Karpas-422 (cell line): Measurements from ENCODE around the gene ULK4. TPM values are rescaled to one million over a fixed set of nuclear protein-coding genes. Genes with fewer than 3 reads are reported as not detected.
"Not testable (repeated sequence)": the region's sequence is repeated elsewhere in the genome, so short reads cannot be mapped to it uniquely, and the experiment has no call there.

ENCODE experiments used
- DNase-seq: peaks from one replicate; pipeline ENCODE4 v3.0.0-alpha.2; 2015
- H2AFZ ChIP-seq: fragments of 200-600 bp; sonication (generic); 2 replicates; pipeline ENCODE4 v1.6.1; 2014; ENCODE audit warnings: antibody characterized with exemption, low read length, mixed read lengths
- H3K27ac ChIP-seq: fragments of 200-600 bp; sonication (generic); 2 replicates; pipeline ENCODE4 v1.5.1; 2014; ENCODE audit warnings: mild to moderate bottlenecking, low read length, moderate library complexity
- H3K27me3 ChIP-seq: fragments of 200-600 bp; sonication (generic); 2 replicates; pipeline ENCODE4 v1.6.1; 2014; ENCODE audit warnings: low read length, mixed read lengths
- H3K36me3 ChIP-seq: fragments of 200-600 bp; sonication (generic); 2 replicates; pipeline ENCODE4 v1.6.1; 2014; ENCODE audit warnings: low read length, mixed read lengths; ENCODE audit not compliant: insufficient read depth
- H3K4me1 ChIP-seq: fragments of 200-600 bp; sonication (generic); 2 replicates; pipeline ENCODE4 v1.6.1; 2014; ENCODE audit warnings: mild to moderate bottlenecking, low read length, mixed read lengths
- H3K4me2 ChIP-seq: fragments of 200-600 bp; sonication (generic); 2 replicates; pipeline ENCODE4 v1.6.1; 2014; ENCODE audit warnings: low read length, low read depth, mild to moderate bottlenecking; ENCODE audit not compliant: poor library complexity, severe bottlenecking
- H3K4me3 ChIP-seq: fragments of 200-600 bp; sonication (generic); 2 replicates; pipeline ENCODE4 v1.5.1; 2014; ENCODE audit warnings: mild to moderate bottlenecking, antibody characterized with exemption, low read length, mixed read lengths
- H3K79me2 ChIP-seq: fragments of 200-600 bp; sonication (generic); 2 replicates; pipeline ENCODE4 v1.6.1; 2014; ENCODE audit warnings: mild to moderate bottlenecking, low read length, mixed read lengths
- H3K9ac ChIP-seq: fragments of 200-600 bp; sonication (generic); 2 replicates; pipeline ENCODE4 v1.6.0; 2014; ENCODE audit warnings: low read length
- H3K9me2 ChIP-seq: fragments of 200-600 bp; sonication (generic), shearing (Covaris generic); replicated peaks from 2 replicates; pipeline ENCODE4 v1.6.0; 2014; ENCODE audit warnings: mild to moderate bottlenecking, low read length, moderate library complexity; ENCODE audit not compliant: insufficient read depth
- H3K9me3 ChIP-seq: fragments of 300-700, 200-600 bp; sonication (generic); 2 replicates; pipeline ENCODE4 v1.6.1; 2014; ENCODE audit warnings: low read length, mixed read lengths
- H4K20me1 ChIP-seq: fragments of 200-600 bp; sonication (generic); 2 replicates; pipeline ENCODE4 v1.6.1; 2014; ENCODE audit warnings: mild to moderate bottlenecking, antibody characterized with exemption, low read length, low read depth; ENCODE audit not compliant: insufficient read depth
- total RNA-seq: library from RNA; depleted of rRNA; stranded (reverse); fragments of >200 nt; shearing (Covaris generic); gene quantifications from 2 replicates; pipeline ENCODE4 v1.2.3, GENCODE V29; 2014; ENCODE audit warnings: low replicate concordance

Gene ULK4
- total RNA-seq, 1 experiment from 2014 or later: 8.8 TPM

DNA sequence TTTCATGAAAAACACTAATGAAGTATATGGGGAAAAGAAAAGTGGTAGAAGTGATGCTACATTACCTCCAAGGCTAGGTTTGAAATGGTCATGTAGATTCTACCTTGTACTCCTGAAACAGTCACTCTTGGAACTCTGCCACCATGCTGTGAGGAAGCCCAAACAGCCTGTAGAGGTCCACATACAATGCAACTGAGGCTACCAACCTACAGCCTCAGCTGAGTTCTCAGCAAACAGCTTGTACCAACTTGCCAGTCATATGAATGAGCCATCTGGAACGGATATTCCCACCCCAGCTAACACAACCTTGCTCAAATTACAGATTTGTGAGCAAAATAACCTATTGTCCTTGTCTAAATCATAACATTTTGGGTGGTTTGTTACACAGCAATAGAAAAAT, 193.5 kb downstream of the ULK4 start:
- Histone ChIP-seq H3K4me1 (no peaks in the 10 kb centered on the region), H3K9ac (no peak overlapping the region), H2AFZ (no peak overlapping the region), H3K27ac (no peak overlapping the region), H3K27me3 (no peaks in the 10 kb centered on the region), H3K4me2 (no peak overlapping the region), H3K4me3 (no peak overlapping the region), H3K36me3 (no peaks in the 10 kb centered on the region), H4K20me1 (no peaks in the 10 kb centered on the region), H3K9me3 (no peaks in the 10 kb centered on the region), H3K79me2 (no peaks in the 10 kb centered on the region), H3K9me2 (no peaks in the 10 kb centered on the region)
- no peak for DNase-seq

DNA sequence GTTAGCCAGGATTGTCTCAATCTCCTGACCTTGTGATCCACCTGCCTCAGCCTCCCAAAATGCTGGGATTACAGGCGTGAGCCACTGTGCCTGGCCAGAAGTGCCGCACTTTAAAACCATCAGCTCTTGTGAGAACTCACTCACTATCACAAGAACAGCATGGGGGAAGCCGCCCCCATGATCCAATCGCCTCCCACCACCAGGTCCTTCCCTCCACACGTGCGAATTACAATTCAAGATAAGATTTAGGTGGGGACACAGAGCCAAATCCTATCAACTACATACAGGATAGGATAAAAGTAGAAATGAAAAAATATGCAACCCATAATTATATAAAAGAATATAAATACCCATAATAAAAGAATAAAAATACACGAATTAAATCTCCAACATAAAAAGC, 199.0 kb downstream of the ULK4 start:
- not testable (repeated sequence) for H3K27me3 ChIP-seq, H3K36me3 ChIP-seq, H3K27ac ChIP-seq, H3K9me2 ChIP-seq, H3K79me2 ChIP-seq, H4K20me1 ChIP-seq, H2AFZ ChIP-seq, H3K9me3 ChIP-seq, DNase-seq, H3K4me1 ChIP-seq, H3K4me3 ChIP-seq, H3K9ac ChIP-seq, H3K4me2 ChIP-seq

GRCh38 chr3:41753651-41754050, 208.3 kb downstream of the ULK4 start:
- H3K9ac ChIP-seq: no peak overlapping the region
- H3K9me2 ChIP-seq: no peaks in the 10 kb centered on the region
- H4K20me1 ChIP-seq: 0 out of 2 replicates have a peak, but pooled peaks cover 3% of the 10 kb centered on the region
- H3K36me3 ChIP-seq: no peaks in the 10 kb centered on the region
- no peaks in the 10 kb centered on the region for H3K79me2 ChIP-seq
- H3K4me2 ChIP-seq: no peak overlapping the region
- no peak for DNase-seq
- no peaks in the 10 kb centered on the region for H3K4me1 ChIP-seq
- no peaks in the 10 kb centered on the region for H3K9me3 ChIP-seq
- no peak overlapping the region for H2AFZ ChIP-seq
- H3K4me3 ChIP-seq: no peak overlapping the region
- no peak overlapping the region for H3K27ac ChIP-seq
- H3K27me3 ChIP-seq: no peaks in the 10 kb centered on the region

- Histone ChIP-seq H2AFZ (no peak overlapping the region), H3K9me3 (no peaks in the 10 kb centered on the region), H3K9ac (no peak overlapping the region), H3K27me3 (no peaks in the 10 kb centered on the region), H3K27ac (no peak overlapping the region), H3K79me2 (no peaks in the 10 kb centered on the region), H3K9me2 (no peaks in the 10 kb centered on the region), H3K36me3 (no peaks in the 10 kb centered on the region), H3K4me3 (no peak overlapping the region), H4K20me1 (0 out of 2 replicates have a peak, but pooled peaks cover 3% of the 10 kb centered on the region), H3K4me1 (no peaks in the 10 kb centered on the region), H3K4me2 (no peak overlapping the region)
- no peak for DNase-seq
These were observed 210.3 kb downstream of the ULK4 start for GRCh38 chr3:41751597-41751996.

GRCh38 chr3:41749988-41750387, 211.9 kb downstream of the ULK4 start:
- Histone ChIP-seq H4K20me1 (0 out of 2 replicates have a peak, but pooled peaks cover 3% of the 10 kb centered on the region), H3K79me2 (no peaks in the 10 kb centered on the region), H2AFZ (no peak overlapping the region), H3K4me2 (no peak overlapping the region), H3K9me2 (no peaks in the 10 kb centered on the region), H3K9ac (no peak overlapping the region), H3K36me3 (no peaks in the 10 kb centered on the region), H3K27me3 (no peaks in the 10 kb centered on the region), H3K9me3 (no peaks in the 10 kb centered on the region), H3K4me1 (no peaks in the 10 kb centered on the region), H3K27ac (no peak overlapping the region), H3K4me3 (no peak overlapping the region)
- no peak for DNase-seq

DNA sequence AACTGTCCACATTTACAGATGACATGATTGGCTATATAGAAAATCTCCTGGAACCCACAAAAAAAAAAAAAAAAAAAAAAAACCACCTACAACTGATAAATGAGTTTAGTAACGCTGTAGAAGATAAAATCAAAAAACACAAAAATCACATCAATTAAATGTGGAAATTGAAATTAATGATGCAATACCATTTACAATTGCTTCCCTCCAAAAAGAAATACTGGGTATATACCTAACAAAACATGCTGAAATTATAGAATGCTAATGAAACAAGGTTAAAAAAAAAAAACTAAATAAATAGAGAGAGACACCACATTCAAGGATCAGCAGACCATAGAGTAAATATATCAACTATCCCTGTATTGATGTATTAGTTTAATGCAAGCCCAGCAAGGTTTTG, 215.7 kb downstream of the ULK4 start:
- Histone ChIP-seq H3K4me1 (no peaks in the 10 kb centered on the region), H3K4me3 (no peak overlapping the region), H3K9me3 (no peaks in the 10 kb centered on the region), H2AFZ (no peak overlapping the region), H3K9ac (no peak overlapping the region), H3K4me2 (no peak overlapping the region), H3K79me2 (no peaks in the 10 kb centered on the region), H3K27ac (no peak overlapping the region), H3K9me2 (no peaks in the 10 kb centered on the region), H3K27me3 (no peaks in the 10 kb centered on the region), H3K36me3 (no peaks in the 10 kb centered on the region), H4K20me1 (no peaks in the 10 kb centered on the region)
- DNase-seq: no peak

DNA sequence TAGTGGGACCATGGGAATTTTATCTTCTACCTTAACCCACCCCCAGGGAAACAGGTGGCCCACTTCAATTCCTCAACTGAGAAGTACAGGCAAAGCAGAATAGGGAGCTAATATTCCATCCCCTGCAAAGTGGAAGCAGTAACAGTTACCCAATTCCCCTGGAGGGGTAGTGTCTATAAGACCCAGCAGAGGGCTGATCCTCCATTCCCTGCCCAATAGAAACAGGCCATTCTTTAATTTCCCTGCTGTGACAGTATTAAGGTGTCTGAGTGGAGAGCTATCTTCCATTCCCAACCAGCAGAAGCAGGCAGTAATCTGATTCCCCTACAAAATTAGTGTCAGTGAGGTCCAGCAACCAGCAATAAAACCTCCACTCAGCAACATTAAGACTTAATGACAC, 219.8 kb downstream of the ULK4 start:
- Histone ChIP-seq H3K4me2 (no peak overlapping the region), H3K79me2 (no peaks in the 10 kb centered on the region), H3K27ac (no peak overlapping the region), H3K9me3 (no peaks in the 10 kb centered on the region), H3K9ac (no peak overlapping the region), H3K4me1 (no peaks in the 10 kb centered on the region), H2AFZ (no peak overlapping the region), H3K27me3 (no peaks in the 10 kb centered on the region), H3K36me3 (no peaks in the 10 kb centered on the region), H3K4me3 (no peak overlapping the region), H3K9me2 (no peaks in the 10 kb centered on the region), H4K20me1 (no peaks in the 10 kb centered on the region)
- no peak for DNase-seq

DNA sequence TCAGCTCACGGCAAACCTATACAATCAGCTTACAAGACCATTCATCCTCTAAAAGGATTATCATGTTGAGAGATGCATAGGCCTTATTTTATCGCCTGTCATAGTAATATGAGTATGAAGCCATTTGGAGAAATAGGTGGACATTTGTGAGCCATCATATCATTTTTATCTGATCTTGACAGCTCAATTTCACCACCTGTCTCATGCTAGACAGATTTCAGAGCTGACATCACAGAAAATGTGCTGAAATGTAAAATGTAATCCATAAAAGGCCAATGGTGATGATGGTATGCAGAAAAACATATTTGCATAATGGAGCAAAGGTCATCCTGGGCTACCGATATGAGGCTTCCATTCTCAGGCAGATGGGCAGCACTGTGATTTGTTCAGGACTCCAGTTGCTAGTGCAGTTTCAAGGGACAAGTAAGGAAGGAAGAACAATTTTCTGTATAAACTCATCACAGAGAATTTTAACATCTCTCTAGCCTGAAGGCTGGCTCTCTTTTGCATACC, 221.5 kb downstream of the ULK4 start:
- no peaks in the 10 kb centered on the region for H4K20me1 ChIP-seq
- no peak overlapping the region for H3K9ac ChIP-seq
- no peaks in the 10 kb centered on the region for H3K9me3 ChIP-seq
- no peaks in the 10 kb centered on the region for H3K79me2 ChIP-seq
- H2AFZ ChIP-seq: no peak overlapping the region
- no peak for DNase-seq
- no peak overlapping the region for H3K4me3 ChIP-seq
- no peak overlapping the region for H3K27ac ChIP-seq
- no peaks in the 10 kb centered on the region for H3K9me2 ChIP-seq
- H3K4me2 ChIP-seq: no peak overlapping the region
- H3K36me3 ChIP-seq: no peaks in the 10 kb centered on the region
- H3K4me1 ChIP-seq: no peaks in the 10 kb centered on the region
- H3K27me3 ChIP-seq: no peaks in the 10 kb centered on the region

GRCh38 chr3:41726891-41727290, 235.0 kb downstream of the ULK4 start:
- H2AFZ ChIP-seq: no peak overlapping the region
- H3K27me3 ChIP-seq: no peaks in the 10 kb centered on the region
- no peak overlapping the region for H3K4me2 ChIP-seq
- no peaks in the 10 kb centered on the region; the same call in 1 of the 2 replicates for H3K9me2 ChIP-seq
- no peaks in the 10 kb centered on the region for H3K9me3 ChIP-seq
- DNase-seq: no peak
- H3K36me3 ChIP-seq: no peaks in the 10 kb centered on the region
- no peaks in the 10 kb centered on the region for H3K4me1 ChIP-seq
- no peak overlapping the region for H3K4me3 ChIP-seq
- H4K20me1 ChIP-seq: no peaks in the 10 kb centered on the region
- no peak overlapping the region for H3K27ac ChIP-seq
- no peaks in the 10 kb centered on the region for H3K79me2 ChIP-seq
- no peak overlapping the region for H3K9ac ChIP-seq
